ENCODE results near the gene SH2B2. TPM values are rescaled to one million over a fixed set of nuclear protein-coding genes. Genes with fewer than 3 reads are reported as not detected.

The SH2B2 gene
- polyA plus RNA-seq, 1 experiment: 0.52 TPM

DNA sequence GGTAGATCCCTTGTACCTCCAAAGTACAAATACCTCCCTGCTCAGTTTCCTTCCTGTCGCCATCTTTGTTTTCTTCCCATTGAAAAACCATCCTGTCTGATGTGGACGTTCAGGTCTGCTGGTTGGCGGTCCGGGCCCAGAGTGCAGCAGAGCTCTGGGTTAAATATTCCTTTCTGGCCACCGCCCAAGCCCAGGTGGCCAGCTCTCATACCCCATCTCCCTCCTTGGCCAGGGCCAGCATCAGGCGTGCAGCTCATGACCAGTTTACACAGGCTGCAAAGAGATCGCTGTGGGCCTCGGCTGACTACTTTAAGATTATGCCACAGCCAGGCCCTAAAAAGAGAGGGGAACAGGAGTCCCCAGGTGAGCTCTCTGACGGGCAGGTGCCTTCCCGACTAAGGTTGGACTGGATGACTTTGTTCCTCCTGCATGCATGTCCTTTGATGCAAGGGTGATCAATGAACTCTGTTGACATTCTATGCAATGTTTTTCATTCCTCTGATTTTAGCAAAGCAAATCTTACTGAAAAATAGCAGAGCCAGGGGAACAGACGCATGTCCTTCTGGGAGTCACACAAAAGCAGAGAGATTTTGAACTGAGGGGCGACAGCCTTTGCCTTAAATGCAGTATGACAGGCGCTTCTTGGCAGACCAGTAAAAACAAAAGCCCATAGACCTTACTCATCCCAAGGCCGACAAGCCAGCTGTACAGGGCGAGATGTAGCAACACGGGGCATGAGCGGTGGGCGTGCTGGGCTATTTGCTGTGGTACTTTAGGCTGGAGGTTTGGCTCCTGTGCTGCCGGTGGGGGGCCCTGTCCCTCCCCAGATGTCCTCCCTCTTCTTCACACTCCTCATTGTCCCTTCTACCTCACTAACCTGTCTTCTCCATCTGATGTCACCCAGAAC, 33.3 kb upstream of the SH2B2 start:
- Histone ChIP-seq H3K27me3 (ENCODE audit: control insufficient read depth, insufficient read depth, low read length) (no peaks in the 10 kb centered on the region), H3K27ac (ENCODE audit: low read depth, low read length) (no peak overlapping the region), H3K9me3 (ENCODE audit: control insufficient read depth, insufficient read depth, low read length) (no peaks in the 10 kb centered on the region; the same call in 1 of the 2 replicates), H3K4me3 (ENCODE audit: low read depth, low read length) (no peak overlapping the region)
- CTCF ChIA-PET: interaction anchor here (0.5 to 1.1 kb wide), 2 partner anchors 19 to 136 kb away, joined by 3 to 4 read pairs; no protein-coding TSS in a partner anchor
- POLR2A ChIA-PET: no interaction called here
- TF ChIP-seq, protein P1, sequence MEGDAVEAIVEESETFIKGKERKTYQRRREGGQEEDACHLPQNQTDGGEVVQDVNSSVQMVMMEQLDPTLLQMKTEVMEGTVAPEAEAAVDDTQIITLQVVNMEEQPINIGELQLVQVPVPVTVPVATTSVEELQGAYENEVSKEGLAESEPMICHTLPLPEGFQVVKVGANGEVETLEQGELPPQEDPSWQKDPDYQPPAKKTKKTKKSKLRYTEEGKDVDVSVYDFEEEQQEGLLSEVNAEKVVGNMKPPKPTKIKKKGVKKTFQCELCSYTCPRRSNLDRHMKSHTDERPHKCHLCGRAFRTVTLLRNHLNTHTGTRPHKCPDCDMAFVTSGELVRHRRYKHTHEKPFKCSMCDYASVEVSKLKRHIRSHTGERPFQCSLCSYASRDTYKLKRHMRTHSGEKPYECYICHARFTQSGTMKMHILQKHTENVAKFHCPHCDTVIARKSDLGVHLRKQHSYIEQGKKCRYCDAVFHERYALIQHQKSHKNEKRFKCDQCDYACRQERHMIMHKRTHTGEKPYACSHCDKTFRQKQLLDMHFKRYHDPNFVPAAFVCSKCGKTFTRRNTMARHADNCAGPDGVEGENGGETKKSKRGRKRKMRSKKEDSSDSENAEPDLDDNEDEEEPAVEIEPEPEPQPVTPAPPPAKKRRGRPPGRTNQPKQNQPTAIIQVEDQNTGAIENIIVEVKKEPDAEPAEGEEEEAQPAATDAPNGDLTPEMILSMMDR (IDR thresholded peaks at IDR 0.05; ENCODE audit: low read depth, low read length): no peak
- DNase-seq (ENCODE audit: low read depth, low spot score): no peak

DNA sequence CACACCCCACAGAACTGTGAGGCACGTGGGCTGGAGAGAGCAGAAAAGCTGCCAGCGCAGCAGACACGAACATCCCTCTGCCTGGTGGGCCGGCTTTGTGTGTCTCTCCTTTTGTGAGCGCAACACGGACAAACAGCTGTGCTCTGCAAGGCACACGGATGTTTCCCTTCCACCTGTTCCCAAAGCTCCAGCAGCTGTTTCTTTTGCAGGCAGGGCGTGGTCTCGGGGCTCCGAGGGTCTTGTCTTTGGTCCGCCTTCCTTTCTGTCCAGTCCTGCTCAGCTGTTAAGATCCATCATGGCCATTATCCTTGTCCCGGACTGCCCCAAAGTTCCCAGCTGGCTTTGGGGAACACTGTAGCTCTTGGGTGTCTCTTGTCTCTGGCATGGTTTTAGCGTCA, 32.7 kb upstream of the SH2B2 start:
- ChIA-PET POLR2A (no interaction called here), CTCF (no interaction called here)
- no peak overlapping the region for H3K4me3 ChIP-seq (ENCODE audit: low read depth, low read length)
- H3K9me3 ChIP-seq (ENCODE audit: control insufficient read depth, insufficient read depth, low read length): no peaks in the 10 kb centered on the region; the same call in 1 of the 2 replicates
- H3K27me3 ChIP-seq (ENCODE audit: control insufficient read depth, insufficient read depth, low read length): no peaks in the 10 kb centered on the region
- TF ChIP-seq, protein P1 (IDR thresholded peaks at IDR 0.05; ENCODE audit: low read depth, low read length): no peak
- no peak for DNase-seq (ENCODE audit: low read depth, low spot score)
- no peak overlapping the region for H3K27ac ChIP-seq (ENCODE audit: low read depth, low read length)

DNA sequence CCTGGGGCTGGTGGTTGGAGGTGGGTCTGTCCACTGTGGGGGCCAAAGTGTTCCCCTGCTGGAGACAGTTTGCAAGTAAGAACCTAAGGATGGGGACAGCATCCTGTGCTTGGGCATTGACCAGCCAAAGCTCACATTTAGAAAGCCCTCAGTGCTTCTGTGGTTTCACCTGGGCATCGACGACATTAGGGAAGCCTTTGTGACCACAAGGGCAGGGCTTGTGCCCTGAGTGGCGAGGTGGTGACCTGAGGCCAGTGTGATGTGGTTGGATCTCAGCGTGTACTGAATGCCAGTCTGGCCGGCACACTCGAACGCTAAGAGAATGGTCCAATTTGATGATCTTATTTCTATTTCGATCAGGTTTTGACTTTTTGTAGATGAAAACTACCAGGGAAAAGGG, 32.1 kb upstream of the SH2B2 start:
- ChIA-PET CTCF (no interaction called here), POLR2A (no interaction called here)
- no peaks in the 10 kb centered on the region; the same call in 1 of the 2 replicates for H3K9me3 ChIP-seq (ENCODE audit: control insufficient read depth, insufficient read depth, low read length)

DNA sequence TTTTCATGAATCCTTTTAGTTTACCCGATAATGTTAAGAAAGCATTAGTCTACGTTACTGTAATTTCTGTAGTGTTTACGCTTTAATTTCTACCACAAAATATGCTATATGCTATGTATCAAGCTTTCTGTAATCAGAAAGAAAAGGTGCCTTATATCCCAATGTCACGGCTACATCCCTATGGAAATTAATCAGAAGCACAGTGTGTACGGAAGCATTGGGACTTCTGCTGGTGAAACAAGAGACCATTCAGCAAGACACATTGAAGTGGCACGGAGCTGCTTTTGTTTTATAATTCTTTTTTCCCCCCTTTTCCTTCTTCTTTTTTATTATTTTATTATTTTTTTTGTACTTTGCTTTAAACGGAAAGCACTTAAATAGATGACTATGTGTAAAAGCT, 31.2 kb upstream of the SH2B2 start:
- POLR2A ChIA-PET: no interaction called here
- DNase-seq (ENCODE audit: low read depth, low spot score): no peak
- Histone ChIP-seq H3K4me3 (ENCODE audit: low read depth, low read length) (no peak overlapping the region), H3K27me3 (ENCODE audit: control insufficient read depth, insufficient read depth, low read length) (no peaks in the 10 kb centered on the region), H3K9me3 (ENCODE audit: control insufficient read depth, insufficient read depth, low read length) (no peaks in the 10 kb centered on the region; the same call in 1 of the 2 replicates), H3K27ac (ENCODE audit: low read depth, low read length) (no peak overlapping the region)
- TF ChIP-seq, protein P1 (IDR thresholded peaks at IDR 0.05; ENCODE audit: low read depth, low read length): no peak
- CTCF ChIA-PET: interaction anchor here (0.9 kb wide), 1 partner anchor 717 kb away, joined by 3 read pairs; no protein-coding TSS in a partner anchor

More for the DNA sequence above, 32.1 kb upstream of the SH2B2 start:
- no peaks in the 10 kb centered on the region for H3K27me3 ChIP-seq (ENCODE audit: control insufficient read depth, insufficient read depth, low read length)
- no peak overlapping the region for H3K4me3 ChIP-seq (ENCODE audit: low read depth, low read length)
- DNase-seq (ENCODE audit: low read depth, low spot score): no peak
- TF ChIP-seq, protein P1 (IDR thresholded peaks at IDR 0.05; ENCODE audit: low read depth, low read length): no peak
- H3K27ac ChIP-seq (ENCODE audit: low read depth, low read length): no peak overlapping the region

DNA sequence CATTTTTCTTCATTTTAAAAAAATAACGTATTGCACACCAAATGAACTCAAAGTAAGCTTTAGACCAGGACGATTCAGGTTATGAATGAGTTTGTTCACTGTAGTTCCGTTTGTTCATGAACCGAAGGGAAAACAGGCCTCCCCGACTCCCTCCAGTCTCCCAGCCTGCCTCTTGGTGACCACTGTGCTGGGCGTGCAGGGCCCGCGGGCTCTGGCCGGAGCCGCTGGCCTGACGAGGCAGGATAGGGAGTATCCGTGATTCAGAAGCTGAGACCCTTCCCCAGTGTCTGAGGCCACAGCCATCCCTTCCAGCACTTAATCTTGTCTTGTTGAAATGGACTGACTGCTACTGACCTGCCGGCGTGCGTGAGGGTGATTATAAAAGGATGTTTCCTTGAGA, 30.8 kb upstream of the SH2B2 start:
- Histone ChIP-seq H3K9me3 (ENCODE audit: control insufficient read depth, insufficient read depth, low read length) (no peaks in the 10 kb centered on the region; the same call in 1 of the 2 replicates), H3K27me3 (ENCODE audit: control insufficient read depth, insufficient read depth, low read length) (no peaks in the 10 kb centered on the region), H3K27ac (ENCODE audit: low read depth, low read length) (no peak overlapping the region), H3K4me3 (ENCODE audit: low read depth, low read length) (no peak overlapping the region)
- POLR2A ChIA-PET: no interaction called here
- DNase-seq (ENCODE audit: low read depth, low spot score): no peak
- CTCF ChIA-PET: interaction anchor here (0.9 kb wide), 1 partner anchor 717 kb away, joined by 3 read pairs; no protein-coding TSS in a partner anchor
- TF ChIP-seq, protein P1 (IDR thresholded peaks at IDR 0.05; ENCODE audit: low read depth, low read length): no peak

All from AG04450 (cell line).